HEK293 (cell line): Measurements from ENCODE around the gene FADS2.

Experiments
- CTCF ChIA-PET: fragments of 350-600 bp; formaldehyde crosslinking; extraction: SDS; loops from one replicate; lab custom pipeline; 2021; ENCODE audit warnings: antibody characterized with exemption; lab: Yijun Ruan, JAX
- POLR2A ChIA-PET: fragments of 300-600 bp; formaldehyde crosslinking; extraction: SDS; loops from one replicate; lab custom pipeline; 2020; ENCODE audit warnings: antibody characterized with exemption, inconsistent platforms; lab: Yijun Ruan, JAX
- H3K27ac ChIP-seq: fragments of 200-500 bp; sonication (Bioruptor generic); 2 replicates; pipeline ENCODE4 v1.5.1; 2014; ENCODE audit warnings: low read depth, low read length, control low read depth, inconsistent platforms; ENCODE audit errors: extremely low read depth
- H3K36me3 ChIP-seq, 2 experiments: fragments of 200-500 bp in 1 of 2; sonication (Bioruptor generic) in 1 of 2; 1 replicate in 1 of 2; 2 replicates in 1 of 2; pipeline ENCODE4 v1.5.1; 2014 to 2017; ENCODE audit warnings: inconsistent platforms in 2 of 2, low read length in 2 of 2; ENCODE audit not compliant: control insufficient read depth in 2 of 2, insufficient read depth in 1 of 2
- H3K4me1 ChIP-seq: fragments of 200-500 bp; sonication (Bioruptor generic); 2 replicates; pipeline ENCODE4 v1.5.1; 2014; ENCODE audit warnings: mild to moderate bottlenecking, low read length, inconsistent platforms; ENCODE audit not compliant: control insufficient read depth, insufficient read depth
- H3K4me3 ChIP-seq: 2 replicates; pipeline ENCODE4 v1.5.1; 2011; ENCODE audit warnings: low read depth, mild to moderate bottlenecking, control low read depth, low read length, moderate library complexity
- H3K9me3 ChIP-seq: fragments of 200-500 bp; sonication (Bioruptor generic); 2 replicates; pipeline ENCODE4 v1.5.1; 2014; ENCODE audit warnings: low read depth, low read length, inconsistent platforms; ENCODE audit not compliant: control insufficient read depth, insufficient read depth
- AEBP2 ChIP-seq: fragments of 450-650 bp; formaldehyde crosslinking; IDR thresholded peaks from 2 replicates; pipeline ENCODE4 v1.5.1; 2016; ENCODE audit warnings: missing biosample characterization, missing genetic modification characterization, borderline replicate concordance
- BCL11A ChIP-seq: fragments of 450-650 bp; formaldehyde crosslinking; IDR thresholded peaks from 2 replicates; pipeline ENCODE4 v1.5.1; 2016; ENCODE audit warnings: low read depth, missing biosample characterization, missing genetic modification characterization
- GLI2 ChIP-seq: fragments of 450-650 bp; formaldehyde crosslinking; IDR thresholded peaks from 2 replicates; pipeline ENCODE4; 2017; ENCODE audit warnings: missing biosample characterization, missing genetic modification characterization, low read depth, borderline replicate concordance
- PRDM6 ChIP-seq: fragments of 450-650 bp; formaldehyde crosslinking; IDR thresholded peaks from 2 replicates; pipeline ENCODE4 v1.5.1; 2017; ENCODE audit warnings: missing biosample characterization, missing genetic modification characterization
- ZBTB6 ChIP-seq: fragments of 450-650 bp; formaldehyde crosslinking; IDR thresholded peaks from 2 replicates; pipeline ENCODE4 v1.5.1; 2017; ENCODE audit warnings: missing biosample characterization, missing genetic modification characterization
- ZFP3 ChIP-seq: fragments of 450-650 bp; formaldehyde crosslinking; IDR thresholded peaks from 2 replicates; pipeline ENCODE4 v1.5.1; 2016; ENCODE audit warnings: low read depth, missing biosample characterization, missing genetic modification characterization
- ZFP41 ChIP-seq: fragments of 450-650 bp; formaldehyde crosslinking; IDR thresholded peaks from 2 replicates; pipeline ENCODE4 v1.5.1; 2016; ENCODE audit warnings: missing biosample characterization, missing genetic modification characterization, borderline replicate concordance
- ZNF112 ChIP-seq: fragments of 450-650 bp; formaldehyde crosslinking; IDR thresholded peaks from 2 replicates; pipeline ENCODE4 v1.5.0; 2017; ENCODE audit warnings: missing biosample characterization, missing genetic modification characterization
- ZNF138 ChIP-seq: fragments of 450-650 bp; formaldehyde crosslinking; IDR thresholded peaks from 2 replicates; pipeline ENCODE4 v1.5.1; 2016; ENCODE audit warnings: missing biosample characterization, missing genetic modification characterization, borderline replicate concordance
- ZNF324 ChIP-seq: fragments of 450-650 bp; formaldehyde crosslinking; IDR thresholded peaks from 2 replicates; pipeline ENCODE4 v1.5.1; 2016; ENCODE audit warnings: missing biosample characterization, missing genetic modification characterization
- ZNF354C ChIP-seq: fragments of 450-650 bp; formaldehyde crosslinking; IDR thresholded peaks from 2 replicates; pipeline ENCODE4 v1.5.1; 2016; ENCODE audit warnings: missing biosample characterization, missing genetic modification characterization, low read depth, borderline replicate concordance
- ZNF510 ChIP-seq: fragments of 450-650 bp; formaldehyde crosslinking; IDR thresholded peaks from 2 replicates; pipeline ENCODE4 v1.5.1; 2018; ENCODE audit warnings: mild to moderate bottlenecking, missing genetic modification characterization, missing biosample characterization; ENCODE audit not compliant: insufficient replicate concordance
- ZNF548 ChIP-seq: fragments of 450-650 bp; formaldehyde crosslinking; IDR thresholded peaks from 2 replicates; pipeline ENCODE4 v1.5.1; 2016; ENCODE audit warnings: missing biosample characterization, missing genetic modification characterization
- ZNF558 ChIP-seq: fragments of 450-650 bp; formaldehyde crosslinking; IDR thresholded peaks from 2 replicates; pipeline ENCODE4 v1.5.1; 2016; ENCODE audit warnings: missing biosample characterization, missing genetic modification characterization
- ZNF830 ChIP-seq: fragments of 450-650 bp; IDR thresholded peaks from 2 replicates; pipeline ENCODE4 v1.5.0; 2018; ENCODE audit warnings: missing biosample characterization, missing genetic modification characterization, low read depth, mild to moderate bottlenecking, moderate library complexity
- TF ChIP-seq, protein P1 (sequence below): fragments of 450-650 bp; formaldehyde crosslinking; optimal IDR thresholded peaks from 2 replicates; pipeline ENCODE3; 2016; ENCODE audit warnings: missing biosample characterization, mild to moderate bottlenecking, missing genetic modification characterization
- TF ChIP-seq, protein P2 (sequence below): fragments of 450-650 bp; formaldehyde crosslinking; conservative IDR thresholded peaks from 2 replicates; pipeline ENCODE4 v1.5.1; 2016; ENCODE audit warnings: low read depth, missing biosample characterization, missing genetic modification characterization

Gene FADS2

DNA sequence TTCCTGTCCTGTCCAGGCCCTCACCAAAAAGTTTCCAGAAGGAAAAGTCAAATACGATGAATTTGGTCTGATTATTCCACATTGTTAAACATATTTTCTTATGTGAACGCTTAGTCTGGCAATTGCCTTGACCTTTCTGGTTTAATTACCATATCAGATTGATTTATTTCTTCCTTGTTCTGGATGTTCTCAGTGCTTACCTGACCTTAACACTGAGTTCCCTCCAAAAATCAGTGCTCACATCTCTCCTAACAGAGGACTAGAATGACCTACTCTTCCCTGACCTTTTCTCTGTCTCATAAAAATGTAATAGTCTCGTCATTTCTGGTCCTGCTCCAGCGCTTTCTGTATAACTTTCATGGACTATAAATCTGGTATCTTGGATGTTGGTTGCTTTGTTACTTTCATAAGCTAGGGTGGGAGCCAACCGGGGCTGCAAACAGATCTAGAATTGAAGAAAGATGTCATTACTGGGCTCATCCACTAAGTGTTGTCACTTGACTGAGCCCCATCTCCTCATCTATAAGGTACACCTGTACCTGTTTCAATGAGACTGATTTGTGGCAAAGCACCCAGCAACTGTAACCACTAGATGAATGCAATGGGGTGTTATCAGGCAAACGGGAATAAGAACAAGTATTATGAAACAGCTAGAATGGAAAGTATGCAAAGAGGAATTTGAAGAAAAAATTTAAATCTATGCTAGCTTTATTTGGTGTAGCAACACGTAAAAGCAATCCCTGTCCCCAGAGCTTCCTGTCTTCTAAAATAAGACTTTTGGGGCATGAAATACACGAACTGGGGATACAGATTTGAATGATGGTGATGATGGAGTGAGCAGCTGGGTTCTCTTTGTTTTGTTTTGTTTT lies 2.4 kb downstream of the FADS2 start:
- CTCF ChIA-PET: interaction anchor here (0.6 to 3.1 kb wide), 8 partner anchors 12 to 53 kb away, joined by 3 to 13 read pairs (median 7); no protein-coding TSS in a partner anchor
- Histone ChIP-seq H3K36me3 (no peaks in the 10 kb centered on the region), H3K4me1 (peaks cover 10% of the 10 kb centered on the region; the same call in 1 of the 2 replicates), H3K9me3 (no peaks in the 10 kb centered on the region), H3K27ac (no peak overlapping the region; the same call in 1 of the 2 replicates), H3K4me3 (no peak overlapping the region)
- POLR2A ChIA-PET: interaction anchor here (0.8 kb wide), 1 partner anchor 15 kb away, joined by 4 read pairs; no protein-coding TSS in a partner anchor
- no peak for TF ChIP-seq ZFP3 (tag by site-specific recombination)
- TF ChIP-seq ZFP41 (tag by site-specific recombination): no peak
- TF ChIP-seq ZNF830 (tag by site-specific recombination): no peak
- TF ChIP-seq ZNF510: no peak
- no peak for TF ChIP-seq ZNF354C (tag by site-specific recombination)
- TF ChIP-seq ZNF558 (tag by site-specific recombination): no peak
- TF ChIP-seq ZNF112 (tag by site-specific recombination): no peak
- TF ChIP-seq ZNF324 (tag by site-specific recombination): no peak
- no peak for TF ChIP-seq BCL11A (tag by site-specific recombination)
- no peak for TF ChIP-seq GLI2 (tag by site-specific recombination)
- TF ChIP-seq, protein P1, sequence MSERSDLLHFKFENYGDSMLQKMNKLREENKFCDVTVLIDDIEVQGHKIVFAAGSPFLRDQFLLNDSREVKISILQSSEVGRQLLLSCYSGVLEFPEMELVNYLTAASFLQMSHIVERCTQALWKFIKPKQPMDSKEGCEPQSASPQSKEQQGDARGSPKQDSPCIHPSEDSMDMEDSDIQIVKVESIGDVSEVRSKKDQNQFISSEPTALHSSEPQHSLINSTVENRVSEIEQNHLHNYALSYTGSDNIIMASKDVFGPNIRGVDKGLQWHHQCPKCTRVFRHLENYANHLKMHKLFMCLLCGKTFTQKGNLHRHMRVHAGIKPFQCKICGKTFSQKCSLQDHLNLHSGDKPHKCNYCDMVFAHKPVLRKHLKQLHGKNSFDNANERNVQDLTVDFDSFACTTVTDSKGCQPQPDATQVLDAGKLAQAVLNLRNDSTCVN (tag by site-specific recombination): no peak
- TF ChIP-seq AEBP2 (tag by site-specific recombination): no peak
- no peak for TF ChIP-seq ZNF138 (tag by site-specific recombination)
- no peak for TF ChIP-seq ZBTB6 (tag by site-specific recombination)
- TF ChIP-seq ZNF548 (tag by site-specific recombination): no peak
- TF ChIP-seq, protein P2, sequence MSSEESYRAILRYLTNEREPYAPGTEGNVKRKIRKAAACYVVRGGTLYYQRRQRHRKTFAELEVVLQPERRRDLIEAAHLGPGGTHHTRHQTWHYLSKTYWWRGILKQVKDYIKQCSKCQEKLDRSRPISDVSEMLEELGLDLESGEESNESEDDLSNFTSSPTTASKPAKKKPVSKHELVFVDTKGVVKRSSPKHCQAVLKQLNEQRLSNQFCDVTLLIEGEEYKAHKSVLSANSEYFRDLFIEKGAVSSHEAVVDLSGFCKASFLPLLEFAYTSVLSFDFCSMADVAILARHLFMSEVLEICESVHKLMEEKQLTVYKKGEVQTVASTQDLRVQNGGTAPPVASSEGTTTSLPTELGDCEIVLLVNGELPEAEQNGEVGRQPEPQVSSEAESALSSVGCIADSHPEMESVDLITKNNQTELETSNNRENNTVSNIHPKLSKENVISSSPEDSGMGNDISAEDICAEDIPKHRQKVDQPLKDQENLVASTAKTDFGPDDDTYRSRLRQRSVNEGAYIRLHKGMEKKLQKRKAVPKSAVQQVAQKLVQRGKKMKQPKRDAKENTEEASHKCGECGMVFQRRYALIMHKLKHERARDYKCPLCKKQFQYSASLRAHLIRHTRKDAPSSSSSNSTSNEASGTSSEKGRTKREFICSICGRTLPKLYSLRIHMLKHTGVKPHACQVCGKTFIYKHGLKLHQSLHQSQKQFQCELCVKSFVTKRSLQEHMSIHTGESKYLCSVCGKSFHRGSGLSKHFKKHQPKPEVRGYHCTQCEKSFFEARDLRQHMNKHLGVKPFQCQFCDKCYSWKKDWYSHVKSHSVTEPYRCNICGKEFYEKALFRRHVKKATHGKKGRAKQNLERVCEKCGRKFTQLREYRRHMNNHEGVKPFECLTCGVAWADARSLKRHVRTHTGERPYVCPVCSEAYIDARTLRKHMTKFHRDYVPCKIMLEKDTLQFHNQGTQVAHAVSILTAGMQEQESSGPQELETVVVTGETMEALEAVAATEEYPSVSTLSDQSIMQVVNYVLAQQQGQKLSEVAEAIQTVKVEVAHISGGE (tag by site-specific recombination): no peak
- TF ChIP-seq PRDM6 (tag by site-specific recombination): no peak
